Endodermal cell (in vitro differentiated cells): ENCODE data around the gene TTC22. TPM values are rescaled to one million over a fixed set of nuclear protein-coding genes. Genes with fewer than 3 reads are reported as not detected.

Experiments
- DNase-seq: peaks from one replicate; pipeline ENCODE4 v3.0.0-alpha.2; 2017
- H3K27ac ChIP-seq: 2 replicates; pipeline ENCODE4 v1.5.1; 2013; ENCODE audit warnings: mild to moderate bottlenecking, low read depth, low read length, moderate library complexity
- H3K27me3 ChIP-seq: 2 replicates; pipeline ENCODE4 v1.6.1; 2013; ENCODE audit warnings: mild to moderate bottlenecking, low read length, moderate library complexity; ENCODE audit not compliant: insufficient read depth, control insufficient read depth, poor library complexity, severe bottlenecking
- H3K36me3 ChIP-seq: 2 replicates; pipeline ENCODE4 v1.7.0; 2013; ENCODE audit warnings: mild to moderate bottlenecking, low read length, moderate library complexity; ENCODE audit not compliant: control insufficient read depth, insufficient read depth
- H3K4me1 ChIP-seq: one replicate; pipeline ENCODE4 v1.7.0; 2013; ENCODE audit warnings: low read length; ENCODE audit not compliant: control insufficient read depth, insufficient read depth
- H3K4me3 ChIP-seq: 2 replicates; pipeline ENCODE4 v1.5.1; 2013; ENCODE audit warnings: mild to moderate bottlenecking, low read length, moderate library complexity
- H3K9ac ChIP-seq: 2 replicates; pipeline ENCODE4 v1.6.1; 2013; ENCODE audit warnings: mild to moderate bottlenecking, low read length, moderate library complexity; ENCODE audit not compliant: poor library complexity, severe bottlenecking; ENCODE audit errors: extremely low read depth
- H3K9me3 ChIP-seq: 2 replicates; pipeline ENCODE4 v1.6.1; 2013; ENCODE audit warnings: mild to moderate bottlenecking, low read length, moderate library complexity; ENCODE audit not compliant: control insufficient read depth
- H3K27ac Mint-ChIP-seq: 2 replicates; pipeline ENCODE4 v1.8.0; 2020; ENCODE audit warnings: mixed read lengths
- H3K27me3 Mint-ChIP-seq: 2 replicates; pipeline ENCODE4 v1.8.0; 2021; ENCODE audit warnings: mild to moderate bottlenecking, mixed read lengths; ENCODE audit not compliant: insufficient read depth
- H3K36me3 Mint-ChIP-seq: 2 replicates; pipeline ENCODE4 v1.8.0; 2020; ENCODE audit warnings: low read depth, mixed read lengths
- H3K4me1 Mint-ChIP-seq: 2 replicates; pipeline ENCODE4 v1.8.0; 2020; ENCODE audit warnings: mixed read lengths
- H3K4me3 Mint-ChIP-seq: 2 replicates; pipeline ENCODE4 v1.8.0; 2020; ENCODE audit warnings: mild to moderate bottlenecking, moderate library complexity, mixed read lengths
- H3K9me3 Mint-ChIP-seq: 2 replicates; pipeline ENCODE4 v1.8.0; 2020; ENCODE audit warnings: mild to moderate bottlenecking, mixed read lengths
- WGBS, 2 experiments: methylation state at CpG; one replicate each; pipeline versions ENCODE4 v1.1.5 to v1.1.7; 2013; ENCODE audit warnings: missing lambda C conversion rate in 2 of 2, mixed read lengths in 1 of 2; ENCODE audit not compliant: insufficient coverage in 1 of 2, insufficient read length in 1 of 2; 5-methylcytosine and 5-hydroxymethylcytosine counted together
- total RNA-seq, 2 donors: library from RNA; stranded (reverse); fragmentation: NEBNext Ultra II Directional in 1 of 2; extraction: Animal tissue kit (Norgen Biotek cat#: 25700) in 1 of 2; gene quantifications; 2 replicates in 1 of 2; 3 replicates in 1 of 2; pipeline ENCODE4 v1.2.1, GENCODE V29; 2021
- TF ChIP-seq, protein P1 (sequence below): fragments of 200-600 bp; sonication (generic); conservative IDR thresholded peaks from 2 replicates; pipeline ENCODE4 v1.5.0; 2021; ENCODE audit warnings: antibody characterized with exemption, mild to moderate bottlenecking

Gene TTC22
- total RNA-seq, 2 donors from 2014 or later, result 0.44 to 0.53 TPM

DNA sequence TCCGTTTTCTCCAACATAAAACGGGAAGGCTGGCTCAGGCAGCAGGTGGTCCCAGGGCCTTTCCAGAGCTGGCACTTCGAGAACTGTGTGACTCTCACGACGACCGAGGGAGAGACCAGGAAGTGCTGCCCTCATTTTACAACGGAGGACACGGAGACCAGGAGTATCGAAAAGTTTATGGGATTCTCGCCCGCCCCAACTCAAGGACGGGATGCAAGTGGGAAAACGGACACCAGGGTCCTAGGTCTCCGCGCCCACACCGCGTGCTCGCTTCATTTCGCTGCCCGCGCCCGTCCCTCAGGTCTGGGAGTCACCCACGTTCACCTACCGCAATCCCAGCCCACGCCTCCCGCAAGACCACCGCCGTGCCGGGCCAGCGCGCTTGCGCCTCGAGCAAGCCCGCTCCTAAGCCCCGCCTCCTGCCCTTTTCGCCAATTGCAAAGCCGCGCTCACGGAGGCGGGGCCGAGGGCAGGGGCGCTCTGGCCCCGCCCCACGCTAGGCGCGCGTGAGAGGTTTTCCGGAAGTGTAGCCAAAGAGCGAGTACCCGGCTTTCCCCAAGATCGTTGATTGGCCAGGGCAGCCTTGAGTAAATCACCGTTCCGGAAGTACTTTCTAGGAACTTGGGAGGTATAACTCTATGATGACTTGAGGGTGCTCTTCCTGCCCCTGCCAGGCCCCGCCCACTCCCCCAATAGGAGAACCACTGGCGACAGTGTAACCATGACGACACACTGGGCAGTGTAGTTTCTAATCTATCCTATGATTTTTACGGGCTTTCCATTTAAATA, 36.8 kb downstream of the TTC22 start, which contains the start of gene PARS2:
Gene PARS2, minus strand, starts transcription at position 391 of the 789 bp plus-strand sequence. CDS start 5,362 bp downstream, outside the sequence.
- peak; percentile 98 for DNase-seq
- Histone ChIP-seq H3K27me3 (no peaks in the 10 kb centered on the region), H3K9ac (peak within 1 kb of the TSS; percentile 70), H3K4me1 (peaks cover 10% of the 10 kb centered on the region), H3K36me3 (no peaks in the 10 kb centered on the region), H3K27ac (peak within 1 kb of the TSS; percentile 39), H3K4me3 (peak within 1 kb of the TSS; percentile 96), H3K9me3 (no peaks in the 10 kb centered on the region)
- no peaks in the 10 kb centered on the region for H3K36me3 Mint-ChIP-seq
- H3K27me3 Mint-ChIP-seq, result no peaks in the 10 kb centered on the region
- 0 to 2% methylated on average over 19 to 57 of the region's 57 CpGs for WGBS, 2 experiments
- H3K4me3 Mint-ChIP-seq, result peak within 1 kb of the TSS; percentile 93
- peak within 1 kb of the TSS; percentile 96 for H3K27ac Mint-ChIP-seq
- TF ChIP-seq, protein P1, sequence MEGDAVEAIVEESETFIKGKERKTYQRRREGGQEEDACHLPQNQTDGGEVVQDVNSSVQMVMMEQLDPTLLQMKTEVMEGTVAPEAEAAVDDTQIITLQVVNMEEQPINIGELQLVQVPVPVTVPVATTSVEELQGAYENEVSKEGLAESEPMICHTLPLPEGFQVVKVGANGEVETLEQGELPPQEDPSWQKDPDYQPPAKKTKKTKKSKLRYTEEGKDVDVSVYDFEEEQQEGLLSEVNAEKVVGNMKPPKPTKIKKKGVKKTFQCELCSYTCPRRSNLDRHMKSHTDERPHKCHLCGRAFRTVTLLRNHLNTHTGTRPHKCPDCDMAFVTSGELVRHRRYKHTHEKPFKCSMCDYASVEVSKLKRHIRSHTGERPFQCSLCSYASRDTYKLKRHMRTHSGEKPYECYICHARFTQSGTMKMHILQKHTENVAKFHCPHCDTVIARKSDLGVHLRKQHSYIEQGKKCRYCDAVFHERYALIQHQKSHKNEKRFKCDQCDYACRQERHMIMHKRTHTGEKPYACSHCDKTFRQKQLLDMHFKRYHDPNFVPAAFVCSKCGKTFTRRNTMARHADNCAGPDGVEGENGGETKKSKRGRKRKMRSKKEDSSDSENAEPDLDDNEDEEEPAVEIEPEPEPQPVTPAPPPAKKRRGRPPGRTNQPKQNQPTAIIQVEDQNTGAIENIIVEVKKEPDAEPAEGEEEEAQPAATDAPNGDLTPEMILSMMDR, result no peak
- H3K4me1 Mint-ChIP-seq, result peaks cover 30% of the 10 kb centered on the region
- no peaks in the 10 kb centered on the region for H3K9me3 Mint-ChIP-seq

DNA sequence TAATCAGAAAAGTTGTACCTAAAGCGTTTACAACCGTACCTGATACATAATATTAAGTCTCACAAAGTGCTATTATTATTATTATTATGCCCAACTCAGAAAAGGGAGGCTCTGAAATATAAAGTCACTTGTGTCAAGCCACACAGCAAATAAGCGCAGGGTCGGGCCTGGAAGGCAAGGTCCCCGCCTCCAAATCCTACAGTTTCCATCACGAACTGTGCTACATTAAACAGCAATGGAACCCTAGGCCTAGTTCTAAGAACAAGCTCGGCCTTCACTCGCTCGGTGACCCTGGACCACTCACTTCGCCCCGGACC, 37.3 kb downstream of the TTC22 start:
- Histone ChIP-seq H3K27ac (no peak overlapping the region), H3K27me3 (no peaks in the 10 kb centered on the region), H3K36me3 (no peaks in the 10 kb centered on the region), H3K9ac (peak overlapping the region; percentile 70), H3K4me1 (peaks cover 10% of the 10 kb centered on the region), H3K4me3 (peak overlapping the region; percentile 96), H3K9me3 (no peaks in the 10 kb centered on the region)
- H3K36me3 Mint-ChIP-seq, result no peaks in the 10 kb centered on the region
- H3K27ac Mint-ChIP-seq, result peak overlapping the region; percentile 96
- H3K9me3 Mint-ChIP-seq, result no peaks in the 10 kb centered on the region
- peaks cover 30% of the 10 kb centered on the region for H3K4me1 Mint-ChIP-seq
- peak overlapping the region; percentile 93 for H3K4me3 Mint-ChIP-seq
- WGBS, 2 experiments, result 0 to 3% methylated on average over 8 to 11 of the region's 11 CpGs
- no peaks in the 10 kb centered on the region for H3K27me3 Mint-ChIP-seq
- no peak for DNase-seq
- TF ChIP-seq, protein P1, result no peak

DNA sequence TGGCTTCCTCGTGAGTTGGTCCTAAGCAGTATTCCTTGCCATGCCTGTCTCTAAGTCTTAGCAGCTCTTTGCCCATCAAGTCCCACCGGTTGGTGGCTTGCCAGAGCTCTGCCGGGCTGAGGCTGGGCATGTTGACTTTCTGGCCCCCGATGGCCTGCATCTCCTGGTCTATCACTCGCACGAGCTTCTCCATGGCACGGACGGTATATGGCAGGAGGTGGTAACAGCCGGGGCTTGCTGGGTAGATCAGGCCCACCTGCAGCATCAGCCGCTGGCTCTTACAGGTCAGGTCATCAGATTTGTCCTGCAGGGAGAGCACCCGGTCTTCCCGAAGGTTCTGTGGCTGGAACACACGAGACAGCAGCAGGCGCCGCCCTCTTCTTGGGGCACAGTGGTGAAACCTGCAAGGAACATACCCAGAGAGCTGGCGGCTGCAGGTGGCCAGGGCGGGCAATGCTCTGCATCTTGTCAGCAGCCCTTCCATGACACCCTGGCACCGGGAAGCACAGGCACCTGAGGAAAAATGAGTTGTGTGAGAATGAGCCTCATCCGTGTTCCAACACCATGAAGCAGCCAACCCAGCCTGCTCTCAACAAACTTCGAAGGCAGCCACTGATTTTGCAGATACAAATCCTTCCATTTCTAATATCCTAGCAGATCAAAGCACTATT, 42.3 kb downstream of the TTC22 start:
- peaks cover 13% of the 10 kb centered on the region for H3K36me3 ChIP-seq
- WGBS, 2 experiments, result 95 to 97% methylated on average over 13 to 20 of the region's 20 CpGs
- DNase-seq, result no peak
- H3K4me1 ChIP-seq, result peaks cover 5% of the 10 kb centered on the region
- Mint-ChIP-seq H3K27me3 (no peaks in the 10 kb centered on the region), H3K4me3 (no peak overlapping the region), H3K9me3 (no peaks in the 10 kb centered on the region), H3K27ac (no peak overlapping the region), H3K36me3 (peaks cover 22% of the 10 kb centered on the region), H3K4me1 (peaks cover 5% of the 10 kb centered on the region)
- TF ChIP-seq, protein P1, result no peak
- H3K9ac ChIP-seq, result no peak overlapping the region
- no peaks in the 10 kb centered on the region for H3K9me3 ChIP-seq
- no peak overlapping the region for H3K4me3 ChIP-seq
- no peaks in the 10 kb centered on the region for H3K27me3 ChIP-seq
- H3K27ac ChIP-seq, result no peak overlapping the region
